Lower leg skin (tissue), 4 donors: ENCODE measurements around the gene ST3GAL4. TPM values are rescaled to one million over a fixed set of nuclear protein-coding genes. Genes with fewer than 3 reads are reported as not detected.

Experiments used
- DNase-seq, 2 donors: peaks; one replicate each; pipeline ENCODE4 v3.0.0-alpha.2; 2019; ENCODE audit warnings: low spot score in 2 of 2
- H3K4me3 ChIP-seq: fragments of 200-600 bp; sonication (generic); 2 replicates; pipeline ENCODE4 v1.5.1; 2017; ENCODE audit warnings: mild to moderate bottlenecking, low read depth; ENCODE audit not compliant: poor library complexity, severe bottlenecking
- POLR2A ChIP-seq, 2 donors: fragments of 450-650 bp; IDR thresholded peaks; one replicate each; pipeline ENCODE4 v1.6.1; 2016 to 2017; ENCODE audit warnings: antibody characterized with exemption in 2 of 2, mild to moderate bottlenecking in 1 of 2, moderate library complexity in 1 of 2
- WGBS, 2 donors: methylation state at CpG; one replicate each; pipeline ENCODE4 v1.1.5; 2018; 5-methylcytosine and 5-hydroxymethylcytosine counted together
- intact Hi-C: fragments of 100-400 bp; cut with DNase I; formaldehyde crosslinking; loops from one replicate; pipeline ENCODE4 v1.15.0; 2023; ENCODE audit warnings: low total_unique reads
- total RNA-seq, 4 donors: library from RNA; depleted of rRNA; stranded (reverse); fragments of >200 nt; gene quantifications; one replicate each; pipeline ENCODE4 v1.1.0, GENCODE V29; 2016
- TF ChIP-seq, protein P1 (sequence below), 3 donors: fragments of 450-650 bp; IDR thresholded peaks; one replicate each; pipeline ENCODE4 v1.5.1; 2016; ENCODE audit warnings: antibody characterized with exemption in 3 of 3, mild to moderate bottlenecking in 3 of 3, moderate library complexity in 2 of 3

ST3GAL4 gene
- total RNA-seq, 4 donors from 2014 or later, result 12.6 to 27.0 (median 17.1) TPM

DNA sequence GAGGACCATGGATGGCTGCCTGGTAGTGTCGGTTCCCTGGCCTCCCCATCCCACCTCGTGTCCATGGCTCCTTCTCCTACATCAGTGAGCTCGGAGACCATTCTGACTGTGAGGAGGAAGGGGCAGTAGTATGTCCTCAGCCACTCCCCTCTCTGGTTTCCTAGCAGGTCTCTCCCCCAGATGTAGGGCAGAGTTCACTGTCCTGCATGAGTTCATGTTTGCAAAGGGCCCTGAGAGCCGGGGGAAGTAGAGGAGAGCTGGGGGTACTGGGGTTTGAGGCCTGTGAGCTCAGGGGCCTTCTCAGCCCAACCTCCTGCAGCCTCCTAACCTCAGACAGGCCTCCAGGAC lies 18.4 kb upstream of the ST3GAL4 start:
- TF ChIP-seq, protein P1, sequence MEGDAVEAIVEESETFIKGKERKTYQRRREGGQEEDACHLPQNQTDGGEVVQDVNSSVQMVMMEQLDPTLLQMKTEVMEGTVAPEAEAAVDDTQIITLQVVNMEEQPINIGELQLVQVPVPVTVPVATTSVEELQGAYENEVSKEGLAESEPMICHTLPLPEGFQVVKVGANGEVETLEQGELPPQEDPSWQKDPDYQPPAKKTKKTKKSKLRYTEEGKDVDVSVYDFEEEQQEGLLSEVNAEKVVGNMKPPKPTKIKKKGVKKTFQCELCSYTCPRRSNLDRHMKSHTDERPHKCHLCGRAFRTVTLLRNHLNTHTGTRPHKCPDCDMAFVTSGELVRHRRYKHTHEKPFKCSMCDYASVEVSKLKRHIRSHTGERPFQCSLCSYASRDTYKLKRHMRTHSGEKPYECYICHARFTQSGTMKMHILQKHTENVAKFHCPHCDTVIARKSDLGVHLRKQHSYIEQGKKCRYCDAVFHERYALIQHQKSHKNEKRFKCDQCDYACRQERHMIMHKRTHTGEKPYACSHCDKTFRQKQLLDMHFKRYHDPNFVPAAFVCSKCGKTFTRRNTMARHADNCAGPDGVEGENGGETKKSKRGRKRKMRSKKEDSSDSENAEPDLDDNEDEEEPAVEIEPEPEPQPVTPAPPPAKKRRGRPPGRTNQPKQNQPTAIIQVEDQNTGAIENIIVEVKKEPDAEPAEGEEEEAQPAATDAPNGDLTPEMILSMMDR (IDR thresholded peaks at IDR 0.05), result no peak
- TF ChIP-seq POLR2A (IDR thresholded peaks at IDR 0.05), result no peak
- no peak overlapping the region for H3K4me3 ChIP-seq
- DNase-seq, result no peak
- WGBS, 2 donors, result 91 to 95% methylated on average over 3 to 4 of the region's 4 CpGs
- intact Hi-C loops, result no loop called here

DNA sequence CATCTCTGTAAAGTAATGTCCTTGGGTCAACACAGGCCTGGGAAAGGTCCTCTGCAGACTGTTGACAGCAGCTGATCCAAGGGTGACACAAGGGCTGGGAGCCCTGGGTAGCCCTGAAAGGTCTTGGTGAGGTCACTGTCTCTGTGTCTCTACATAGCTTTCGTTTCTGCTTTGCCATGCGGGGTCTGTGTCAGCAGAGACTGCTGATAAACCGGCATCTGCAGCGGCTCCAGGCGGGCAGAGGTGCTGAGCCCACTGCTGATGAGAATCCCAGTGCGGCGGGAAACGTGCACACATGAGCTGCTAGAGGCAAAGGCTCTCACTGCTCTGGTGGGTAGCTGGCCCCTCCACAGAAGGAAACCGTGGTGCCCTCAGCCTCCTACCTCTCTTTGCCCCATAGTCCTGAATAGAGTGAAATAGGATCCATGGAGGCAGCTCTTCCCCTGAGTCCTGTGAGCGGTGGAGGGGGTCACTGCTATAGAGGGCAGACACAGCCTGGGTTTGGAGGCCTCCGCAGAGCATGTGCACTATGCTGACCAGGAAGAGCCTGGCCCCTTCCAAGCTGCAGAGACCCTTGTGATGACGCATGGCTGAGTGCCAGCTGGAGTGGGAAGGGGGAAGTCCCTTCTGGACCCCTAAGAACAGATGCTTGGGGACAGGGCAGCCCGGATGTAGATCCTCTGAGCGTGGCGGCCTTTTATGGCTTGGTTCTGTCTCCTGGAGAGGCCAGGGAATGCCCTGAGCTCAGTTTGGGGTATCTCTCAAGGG lies 17.8 kb upstream of the ST3GAL4 start:
- TF ChIP-seq, protein P1 (IDR thresholded peaks at IDR 0.05), result no peak
- TF ChIP-seq POLR2A (IDR thresholded peaks at IDR 0.05), result no peak
- no peak for DNase-seq
- no peak overlapping the region for H3K4me3 ChIP-seq
- intact Hi-C loops, result no loop called here
- WGBS, 2 donors, result 88 to 89% methylated on average over 15 of the region's 15 CpGs

DNA sequence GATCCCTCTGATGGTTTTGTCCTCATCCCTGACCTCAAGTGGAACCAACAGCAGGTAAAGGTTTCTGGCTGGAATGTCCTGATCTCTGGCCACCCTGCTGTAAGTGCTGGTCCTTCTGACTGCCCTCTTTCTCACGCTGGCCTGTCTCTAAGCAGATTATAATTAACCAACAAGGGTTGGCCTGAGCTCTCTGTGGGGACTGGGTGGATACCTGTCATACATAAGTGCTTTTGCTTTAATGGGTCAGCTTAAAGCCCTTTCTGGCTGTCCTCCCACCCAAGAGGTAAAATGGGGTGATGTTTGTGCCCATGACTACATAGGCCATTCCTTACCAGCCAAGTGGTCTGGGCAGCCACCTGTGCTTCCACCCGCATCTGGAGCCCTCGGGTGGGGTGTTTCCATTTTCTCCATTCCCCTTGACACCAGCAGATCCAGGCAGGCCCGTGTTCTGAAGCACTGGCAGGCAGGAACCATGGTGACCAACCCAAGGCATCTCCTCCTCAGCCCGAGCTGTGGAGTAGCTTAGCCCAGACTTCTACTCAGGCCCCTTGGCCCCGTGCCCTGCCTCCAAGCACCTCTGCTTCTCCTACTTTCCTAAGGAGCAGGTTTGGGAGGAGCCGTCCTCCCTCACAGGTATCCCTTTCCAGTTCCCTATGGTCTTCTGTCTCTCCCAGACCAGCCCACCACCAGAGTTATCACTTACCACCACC lies 17.0 kb upstream of the ST3GAL4 start:
- 83 to 85% methylated on average over 7 of the region's 7 CpGs for WGBS, 2 donors
- TF ChIP-seq POLR2A (IDR thresholded peaks at IDR 0.05), result no peak
- TF ChIP-seq, protein P1 (IDR thresholded peaks at IDR 0.05), result no peak
- intact Hi-C loops, result no loop called here
- H3K4me3 ChIP-seq, result no peak overlapping the region
- no peak for DNase-seq

DNA sequence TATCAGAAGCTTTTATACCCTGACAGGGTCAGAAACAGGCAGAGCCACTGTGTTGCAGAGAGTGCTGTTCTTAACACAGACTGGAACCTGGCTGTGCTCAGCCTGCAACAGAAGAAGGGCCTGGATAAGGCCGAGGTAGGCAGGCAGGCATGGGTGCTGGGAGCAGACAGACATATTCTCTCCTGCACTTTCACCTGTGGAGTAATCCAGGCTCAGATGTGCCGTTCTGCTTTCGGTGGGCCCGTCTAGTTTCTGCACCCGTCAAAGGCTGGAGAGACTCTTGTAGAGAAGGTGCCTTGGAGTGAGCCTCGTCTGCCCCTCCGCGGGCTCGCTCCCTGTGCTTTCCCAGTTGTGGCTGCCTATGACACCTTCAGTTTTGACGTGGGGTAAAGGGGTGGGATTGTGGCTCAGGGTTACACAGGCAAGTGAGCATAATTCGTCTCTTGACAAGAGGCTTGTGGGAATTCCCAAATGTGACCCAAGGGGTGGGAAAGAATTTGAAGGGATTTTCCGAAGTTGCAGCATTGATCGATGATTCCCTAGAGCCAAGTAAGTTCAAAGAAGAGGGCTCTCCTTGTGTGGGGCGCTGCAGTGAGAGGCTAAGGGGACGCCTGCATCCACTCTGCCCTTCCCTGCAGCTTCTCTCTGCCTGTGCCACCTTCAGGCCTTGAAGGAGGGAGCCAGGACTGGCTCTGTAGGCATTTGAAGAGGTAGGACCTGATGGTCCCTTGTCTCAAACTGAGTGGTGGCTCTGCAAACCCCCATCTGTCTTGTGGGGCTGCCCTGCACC lies 16.2 kb upstream of the ST3GAL4 start:
- 76 to 80% methylated on average over 15 of the region's 15 CpGs for WGBS, 2 donors
- DNase-seq, result no peak
- intact Hi-C loops, result no loop called here
- H3K4me3 ChIP-seq, result no peak overlapping the region
- TF ChIP-seq, protein P1 (IDR thresholded peaks at IDR 0.05), result no peak
- TF ChIP-seq POLR2A (IDR thresholded peaks at IDR 0.05), result no peak

DNA sequence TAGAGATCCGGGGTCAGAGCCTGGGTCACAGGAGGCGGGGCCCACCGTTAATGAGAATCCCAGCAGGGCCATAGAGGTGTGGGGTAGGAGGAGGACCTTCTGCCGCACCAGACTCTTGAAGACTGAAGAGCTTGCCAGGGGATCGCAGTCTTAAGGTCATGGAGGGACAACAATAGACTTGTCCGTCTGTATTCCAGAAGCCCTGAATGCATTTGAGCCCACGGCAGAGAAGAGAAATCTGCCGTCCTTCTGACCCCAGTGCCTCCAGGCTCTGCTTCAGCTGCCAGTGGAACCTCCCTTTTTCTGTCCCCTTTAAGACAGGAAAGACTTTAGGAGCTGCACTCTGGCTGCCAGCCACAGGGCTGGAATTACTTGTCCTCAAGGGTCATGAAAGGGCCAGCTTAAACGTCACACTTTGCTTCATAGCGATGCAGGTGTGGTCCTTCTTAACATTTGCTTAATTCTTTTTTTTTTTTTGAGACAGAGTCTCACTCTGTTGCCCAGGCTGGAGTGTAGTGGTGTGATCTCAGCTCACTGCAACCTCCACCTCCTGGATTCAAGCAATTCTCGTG lies 15.5 kb upstream of the ST3GAL4 start:
- no peak for DNase-seq
- WGBS, 2 donors, result 61 to 67% methylated on average over 8 to 11 of the region's 11 CpGs

More for the DNA sequence above, 15.5 kb upstream of the ST3GAL4 start:
- no peak for TF ChIP-seq POLR2A (IDR thresholded peaks at IDR 0.05)
- TF ChIP-seq, protein P1 (IDR thresholded peaks at IDR 0.05), result no peak
- intact Hi-C loops, result no loop called here
- no peak overlapping the region for H3K4me3 ChIP-seq
